ENCODE measurements around the gene INPP5E. TPM values are rescaled to one million over a fixed set of nuclear protein-coding genes. Genes with fewer than 3 reads are reported as not detected.
A peak's percentile ranks its signal among the peaks of the same experiment; 100 is the strongest.

INPP5E gene
- total and polyA plus RNA-seq, 11 donors = 6.4 to 11.7 (median 9.3) TPM

DNA sequence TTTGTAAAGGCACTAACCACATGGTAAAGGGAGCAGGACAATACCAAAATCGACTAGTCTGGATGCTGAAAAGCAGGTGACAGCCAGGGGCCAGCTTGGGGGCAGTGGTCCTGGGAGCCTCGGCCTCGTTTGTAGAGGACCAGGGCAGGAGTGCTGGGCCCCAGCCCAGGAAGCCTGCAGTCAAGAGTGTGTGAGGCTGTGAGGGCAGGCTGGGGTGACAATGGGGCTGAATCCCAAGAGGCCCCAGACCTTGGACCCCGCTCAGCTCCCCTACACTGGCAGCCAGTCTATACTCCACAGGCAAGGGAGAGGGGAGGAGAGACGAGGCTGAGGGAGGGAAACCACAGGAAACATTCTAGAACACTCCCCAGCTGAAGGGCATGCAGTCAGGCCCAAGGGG lies 2.6 kb upstream of the INPP5E start:
- H3K36me3 ChIP-seq = peaks cover 3 to 74% (median 66%) of the 10 kb centered on the region in 9 donors
- DNase-seq (no peak), ATAC-seq (no peak)
- intact Hi-C loops (cut with DNase I) = no loop called here
- H3K27me3 ChIP-seq = no peaks in the 10 kb centered on the region
- H3K9me3 ChIP-seq = no peaks in the 10 kb centered on the region
- no peak overlapping the region for H3K27ac ChIP-seq
- no peak for TF ChIP-seq POLR2A (IDR thresholded peaks at IDR 0.05)
- TF ChIP-seq, protein P1, sequence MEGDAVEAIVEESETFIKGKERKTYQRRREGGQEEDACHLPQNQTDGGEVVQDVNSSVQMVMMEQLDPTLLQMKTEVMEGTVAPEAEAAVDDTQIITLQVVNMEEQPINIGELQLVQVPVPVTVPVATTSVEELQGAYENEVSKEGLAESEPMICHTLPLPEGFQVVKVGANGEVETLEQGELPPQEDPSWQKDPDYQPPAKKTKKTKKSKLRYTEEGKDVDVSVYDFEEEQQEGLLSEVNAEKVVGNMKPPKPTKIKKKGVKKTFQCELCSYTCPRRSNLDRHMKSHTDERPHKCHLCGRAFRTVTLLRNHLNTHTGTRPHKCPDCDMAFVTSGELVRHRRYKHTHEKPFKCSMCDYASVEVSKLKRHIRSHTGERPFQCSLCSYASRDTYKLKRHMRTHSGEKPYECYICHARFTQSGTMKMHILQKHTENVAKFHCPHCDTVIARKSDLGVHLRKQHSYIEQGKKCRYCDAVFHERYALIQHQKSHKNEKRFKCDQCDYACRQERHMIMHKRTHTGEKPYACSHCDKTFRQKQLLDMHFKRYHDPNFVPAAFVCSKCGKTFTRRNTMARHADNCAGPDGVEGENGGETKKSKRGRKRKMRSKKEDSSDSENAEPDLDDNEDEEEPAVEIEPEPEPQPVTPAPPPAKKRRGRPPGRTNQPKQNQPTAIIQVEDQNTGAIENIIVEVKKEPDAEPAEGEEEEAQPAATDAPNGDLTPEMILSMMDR (IDR thresholded peaks at IDR 0.05) = no peak
- no peak overlapping the region for H3K4me3 ChIP-seq
- 80 to 85% (median 84%) methylated on average over 5 of the region's 5 CpGs for WGBS, 4 donors
- peaks cover 8 to 31% (median 19%) of the 10 kb centered on the region in 12 donors for H3K4me1 ChIP-seq

DNA sequence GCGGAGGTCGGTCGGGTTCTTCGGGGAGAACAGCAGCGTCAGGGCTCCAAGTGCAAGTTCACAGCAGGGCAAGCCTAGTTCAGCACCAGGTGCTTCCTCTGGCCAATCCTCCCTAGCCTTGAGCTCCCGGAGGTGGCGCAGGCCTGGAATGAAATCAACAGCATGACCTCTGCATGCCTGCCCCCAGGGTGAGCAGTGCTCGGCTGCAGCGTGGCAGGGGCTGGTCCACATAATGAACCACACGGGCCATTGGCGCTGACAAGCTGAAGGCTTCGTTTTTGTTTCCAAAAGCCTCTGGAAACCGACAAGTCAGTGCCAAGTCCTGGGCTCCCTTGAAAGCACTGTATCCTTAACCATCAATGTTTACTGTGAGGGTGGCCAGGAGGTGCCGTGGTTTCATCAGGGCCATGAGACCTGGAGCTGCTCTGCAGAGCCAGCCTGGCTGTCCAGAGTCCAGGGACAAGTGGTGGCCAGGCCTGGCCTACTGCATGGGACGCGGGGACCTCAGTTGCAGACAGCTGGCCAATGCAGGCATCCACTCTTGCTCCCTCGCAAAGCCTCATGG lies 2.1 kb upstream of the INPP5E start:
- H3K9me3 ChIP-seq = no peaks in the 10 kb centered on the region
- intact Hi-C loops (cut with DNase I) = no loop called here
- no peaks in the 10 kb centered on the region for H3K27me3 ChIP-seq
- no peak for TF ChIP-seq POLR2A (IDR thresholded peaks at IDR 0.05)
- TF ChIP-seq, protein P1 (IDR thresholded peaks at IDR 0.05) = no peak
- no peak overlapping the region for H3K4me3 ChIP-seq
- 83 to 88% (median 85%) methylated on average over 14 to 17 of the region's 17 CpGs for WGBS, 4 donors
- no peak overlapping the region for H3K27ac ChIP-seq
- no peak for DNase-seq
- peaks cover 0 to 69% (median 61%) of the 10 kb centered on the region in 9 donors for H3K36me3 ChIP-seq
- H3K4me1 ChIP-seq = peaks cover 8 to 36% (median 24%) of the 10 kb centered on the region in 12 donors
- ATAC-seq = no peak

DNA sequence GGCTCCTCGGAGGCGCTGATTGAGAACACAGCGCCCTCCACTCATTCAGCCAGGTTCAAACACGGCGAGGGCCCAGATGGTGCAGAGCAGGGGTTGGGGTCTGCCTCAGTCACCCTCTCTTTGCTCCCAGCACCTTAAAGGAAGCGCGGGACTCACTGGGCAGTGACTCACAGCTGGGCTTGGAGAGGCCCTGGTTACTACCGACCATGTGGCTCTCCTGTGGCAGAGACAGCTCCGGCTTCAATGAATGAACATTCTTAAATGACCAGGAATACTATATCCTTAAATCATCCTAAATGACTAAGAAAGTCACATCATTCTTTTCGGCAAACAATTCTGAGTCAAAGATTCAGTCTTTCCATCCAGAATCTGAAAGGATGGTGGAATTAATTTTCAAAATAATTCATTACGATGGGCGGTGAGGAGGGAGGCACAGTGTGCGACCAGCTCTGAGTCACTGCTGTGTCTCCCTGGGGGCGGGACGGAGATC lies 1.6 kb upstream of the INPP5E start:
- H3K27me3 ChIP-seq = no peaks in the 10 kb centered on the region
- WGBS, 4 donors = 88 to 95% (median 91%) methylated on average over 15 of the region's 15 CpGs
- ATAC-seq (no peak), DNase-seq (no peak)
- peak overlapping the region in 1 of 12 donors; percentile 82 for H3K27ac ChIP-seq
- peaks cover 0 to 63% (median 58%) of the 10 kb centered on the region in 9 donors for H3K36me3 ChIP-seq
- intact Hi-C loops (cut with DNase I) = no loop called here
- no peak overlapping the region for H3K4me3 ChIP-seq
- TF ChIP-seq POLR2A (IDR thresholded peaks at IDR 0.05) = no peak
- TF ChIP-seq, protein P1 (IDR thresholded peaks at IDR 0.05) = no peak
- H3K9me3 ChIP-seq = no peaks in the 10 kb centered on the region
- peaks cover 8 to 41% (median 27%) of the 10 kb centered on the region in 12 donors for H3K4me1 ChIP-seq

DNA sequence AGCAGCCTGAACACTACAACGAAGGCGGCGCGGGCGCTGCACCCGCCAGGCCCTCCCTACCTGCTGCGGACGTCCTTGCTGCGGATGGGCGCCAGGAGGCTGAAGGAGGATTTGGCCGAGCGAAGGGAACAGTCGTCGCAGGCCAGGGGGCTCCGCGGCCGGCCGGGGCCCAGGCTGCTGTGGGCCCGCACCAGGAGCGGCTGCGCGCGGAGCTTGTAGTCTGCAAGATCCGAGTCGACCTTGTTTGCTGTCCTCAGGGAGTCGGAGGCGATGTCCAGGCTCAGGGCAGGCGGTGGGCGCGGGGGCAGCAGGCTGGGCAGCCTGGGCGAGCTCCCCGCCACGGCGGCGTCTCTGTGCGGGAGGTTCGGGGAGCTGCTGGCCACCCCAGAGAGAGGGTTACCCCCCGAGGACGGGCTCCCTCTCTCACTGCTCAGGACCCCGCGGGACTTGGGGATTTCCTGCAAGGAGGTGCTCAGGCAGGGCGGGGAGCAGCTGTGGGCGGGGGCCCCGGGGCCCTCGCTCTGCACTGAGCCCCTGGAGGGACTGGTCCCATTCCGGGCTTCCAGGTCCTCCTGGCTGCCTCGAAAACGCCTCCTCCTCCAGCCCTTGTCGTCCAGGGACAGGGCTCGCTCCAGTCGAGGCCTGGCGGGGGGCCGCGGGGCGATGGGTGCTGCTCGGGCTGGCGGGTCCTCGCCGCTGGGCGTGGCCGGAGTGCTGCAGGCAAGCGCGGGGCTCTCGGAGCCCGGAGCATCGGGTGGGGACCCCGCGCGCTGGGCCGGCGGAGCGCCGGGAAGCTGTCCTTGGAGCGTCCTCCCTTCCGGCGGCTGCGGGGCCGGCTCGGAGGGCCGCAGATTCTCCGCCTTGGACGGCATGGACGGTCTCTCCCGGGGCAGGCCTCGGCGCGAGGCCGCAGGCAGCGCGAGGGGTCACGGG lies 831 bp downstream of the INPP5E start:
- peak in 2 of 5 donors; percentile 49 to 72 for DNase-seq
- intact Hi-C loops (cut with DNase I) = loop anchor here in 1 of 10 donors (5.0 kb wide), 1 partner anchor 37 kb away; the partner anchor contains the start of gene SNAPC4

More for the DNA sequence above, 831 bp downstream of the INPP5E start:
- peaks cover 8 to 44% (median 30%) of the 10 kb centered on the region in 12 donors for H3K4me1 ChIP-seq
- TF ChIP-seq POLR2A (IDR thresholded peaks at IDR 0.05) = no peak
- TF ChIP-seq, protein P1 (IDR thresholded peaks at IDR 0.05) = no peak
- 0 to 3% (median 1%) methylated on average over 24 to 91 of the region's 91 CpGs for WGBS, 4 donors
- peak overlapping the region; percentile 64 to 99 (median 95) for H3K4me3 ChIP-seq
- H3K27me3 ChIP-seq = no peaks in the 10 kb centered on the region
- peak overlapping the region; percentile 50 to 92 (median 86) for H3K27ac ChIP-seq
- H3K36me3 ChIP-seq = peaks cover 0 to 57% (median 40%) of the 10 kb centered on the region in 9 donors
- peak in 3 of 4 donors; percentile 14 to 36 (median 30) for ATAC-seq
- no peaks in the 10 kb centered on the region for H3K9me3 ChIP-seq

Measured in heart left ventricle (tissue), 16 donors.